GM12873 (cell line): ENCODE data around the gene ATP8B4.

Experiments used
- CTCF ChIP-seq: IDR thresholded peaks from 2 replicates; pipeline ENCODE4 v1.5.1; 2012; ENCODE audit warnings: low read depth, mild to moderate bottlenecking, moderate library complexity, low read length, control low read depth; ENCODE audit not compliant: insufficient read depth; ENCODE audit errors: missing control alignments

The ATP8B4 gene

GRCh38 chr15:50077651-50078050 lies 41.4 kb downstream of the ATP8B4 start:
- no peak for TF ChIP-seq CTCF

DNA sequence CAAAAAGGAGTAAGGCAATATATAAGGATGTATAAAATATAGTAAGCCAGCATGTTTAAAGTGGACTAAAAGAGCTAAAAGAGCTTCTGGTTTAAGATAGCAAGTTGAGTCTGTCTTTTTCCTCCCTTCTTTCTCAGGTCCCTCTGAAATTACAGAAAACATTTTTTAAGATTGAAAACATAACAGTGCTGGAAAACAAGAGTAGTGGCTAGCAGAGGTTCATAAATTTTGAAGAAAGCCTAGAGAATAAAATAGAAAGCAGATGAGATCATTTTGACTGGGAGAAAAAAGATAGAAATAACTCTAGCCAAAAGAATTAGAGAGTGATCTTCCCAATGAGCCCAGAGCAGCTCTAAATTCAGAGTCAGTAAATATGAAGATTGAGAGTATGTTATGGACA lies 41.9 kb downstream of the ATP8B4 start:
- TF ChIP-seq CTCF: no peak

DNA sequence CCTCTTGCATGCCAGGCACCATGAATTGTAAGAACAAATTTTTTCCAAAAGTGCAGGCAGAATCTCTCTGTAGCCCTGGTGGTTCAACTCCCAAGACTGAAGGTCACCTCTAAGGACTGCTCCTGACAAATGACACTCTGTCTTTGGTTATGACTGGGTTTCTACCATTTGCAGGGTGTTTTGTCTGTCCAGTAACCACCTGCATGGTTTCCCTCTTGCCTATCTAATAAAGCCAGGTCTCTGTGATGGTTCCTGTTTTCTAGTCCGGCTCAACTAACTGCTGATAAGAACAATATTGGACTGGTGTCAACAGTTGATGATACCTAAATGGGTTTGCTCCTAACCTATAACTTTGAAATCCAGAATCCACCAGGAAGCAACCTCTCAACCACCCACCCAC lies 43.7 kb downstream of the ATP8B4 start:
- TF ChIP-seq CTCF: no peak

DNA sequence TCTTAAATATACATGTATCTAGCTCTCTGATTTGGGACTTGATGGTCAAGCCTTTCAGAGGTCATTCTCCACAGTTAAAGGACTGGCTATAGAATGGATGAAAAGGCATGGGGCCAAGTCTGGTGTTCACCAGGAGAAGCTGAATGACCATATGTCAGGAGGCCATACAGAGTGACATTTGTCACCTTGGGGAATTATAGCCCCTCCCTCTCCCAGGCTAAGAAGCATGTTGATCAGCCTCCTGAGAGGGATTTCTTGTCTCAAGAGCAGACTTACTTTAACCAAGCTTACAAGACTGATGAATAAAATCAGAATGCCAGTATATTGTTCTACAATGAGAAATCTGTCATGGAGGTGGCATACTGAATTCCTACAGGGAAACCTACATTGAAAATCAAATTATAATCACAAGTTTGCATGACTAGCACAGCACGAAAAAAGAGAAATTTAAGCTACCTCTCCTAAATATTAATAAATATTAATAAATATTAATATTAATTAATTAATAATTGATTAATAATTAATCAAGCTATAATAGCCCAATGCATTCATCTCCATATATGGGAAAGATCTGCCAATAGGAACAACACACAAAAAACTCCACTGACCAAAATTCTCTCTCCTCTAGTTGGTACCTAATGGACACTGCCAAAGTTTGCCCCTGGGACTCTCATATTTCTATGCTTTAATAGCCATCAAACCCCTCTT lies 47.3 kb downstream of the ATP8B4 start:
- no peak for TF ChIP-seq CTCF

GRCh38 chr15:50068016-50068415 lies 51.0 kb downstream of the ATP8B4 start:
- no peak for TF ChIP-seq CTCF

GRCh38 chr15:50067254-50067653 lies 51.8 kb downstream of the ATP8B4 start:
- TF ChIP-seq CTCF: no peak

- TF ChIP-seq CTCF: no peak
Observed at GRCh38 chr15:50066666-50067065, 52.4 kb downstream of the ATP8B4 start.
